H7 (cell line): ENCODE data around the gene SBK1. TPM values are rescaled to one million over a fixed set of nuclear protein-coding genes. Genes with fewer than 3 reads are reported as not detected.
"Not testable (repeated sequence)": the region's sequence is repeated elsewhere in the genome, so short reads cannot be mapped to it uniquely, and the experiment has no call there.

ENCODE experiments used
- DNase-seq: peaks from one replicate; pipeline ENCODE4 v3.0.0; 2012
- H3K27me3 ChIP-seq: 2 replicates; pipeline ENCODE4 v1.6.0; 2011; ENCODE audit warnings: mild to moderate bottlenecking, low read length; ENCODE audit not compliant: control insufficient read depth, insufficient read depth
- H3K36me3 ChIP-seq: replicated peaks from 2 replicates; pipeline ENCODE4 v1.5.1; 2011; ENCODE audit warnings: low read length; ENCODE audit not compliant: control insufficient read depth, insufficient read depth
- H3K4me3 ChIP-seq: 2 replicates; pipeline ENCODE4 v1.5.1; 2011; ENCODE audit warnings: low read depth, mild to moderate bottlenecking, control low read depth, low read length, moderate library complexity; ENCODE audit not compliant: insufficient read depth
- total RNA-seq: library from RNA; depleted of rRNA; stranded (reverse); fragments of >200 nt; shearing (Covaris generic); gene quantifications from 2 replicates; pipeline ENCODE4 v1.2.3, GENCODE V29; 2014; rRNA removed

SBK1 gene
- total RNA-seq, 1 experiment from 2014 or later, result 23.6 TPM

DNA sequence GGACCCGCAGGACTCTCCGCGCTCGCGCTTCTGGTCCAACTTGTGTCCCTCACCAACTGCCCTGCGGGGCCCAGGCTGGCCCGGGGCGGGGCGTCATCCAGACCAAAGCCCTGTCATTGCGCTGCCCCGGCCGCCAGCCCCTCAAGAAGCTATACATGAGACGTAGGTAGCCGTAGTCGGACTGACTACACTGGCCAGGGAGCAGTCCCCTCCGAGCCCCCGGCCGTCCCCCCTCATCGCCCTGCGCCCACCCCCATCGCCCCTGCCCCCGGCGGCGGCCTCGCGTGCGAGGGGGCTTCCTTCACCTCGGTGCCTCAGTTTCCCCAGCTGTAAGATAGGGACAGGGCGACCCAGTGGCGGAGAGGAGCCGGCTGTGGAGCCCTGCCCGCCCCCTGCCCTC is 75.6 kb downstream of the SBK1 start:
- H3K36me3 ChIP-seq, DNase-seq, H3K27me3 ChIP-seq, H3K4me3 ChIP-seq: not testable (repeated sequence)

Other genes starting within 250 kb of the SBK1 start
- 0.85 TPM in 1 of 2 replicates, not detected in the other for gene GSG1L, start 228.8 kb upstream of the SBK1 start, total RNA-seq
- gene XPO6, start 80.6 kb upstream of the SBK1 start, total RNA-seq, result 159 and 188 TPM in 2 replicates
- 0.59 and 0.81 TPM in 2 replicates for gene NPIPB6, start 71.0 kb downstream of the SBK1 start, total RNA-seq
- 136 and 164 TPM in 2 replicates for gene EIF3CL, start 111.3 kb downstream of the SBK1 start, total RNA-seq
- not detected in 2 replicates for gene NPIPB7, start 179.8 kb downstream of the SBK1 start, total RNA-seq
- 11.8 and 23.0 TPM in 2 replicates for gene CLN3, start 199.5 kb downstream of the SBK1 start, total RNA-seq
- not detected in 2 replicates for gene APOBR, start 202.1 kb downstream of the SBK1 start, total RNA-seq
- gene IL27, start 214.3 kb downstream of the SBK1 start, total RNA-seq, result not detected in 2 replicates
- gene NUPR1, start 246.4 kb downstream of the SBK1 start, total RNA-seq, result not detected in 2 replicates